Liver (tissue), 9 donors: ENCODE results near the gene OTOF. TPM values are rescaled to one million over a fixed set of nuclear protein-coding genes. Genes with fewer than 3 reads are reported as not detected.

Source experiments
- DNase-seq: peaks from one replicate; pipeline ENCODE4 v3.0.0-alpha.2; 2017; ENCODE audit warnings: low spot score
- H3K27ac ChIP-seq, 2 donors: one replicate each; pipeline ENCODE4 v1.7.0; 2013; ENCODE audit warnings: inconsistent platforms in 2 of 2, low read length in 2 of 2, control low read depth in 1 of 2, low read depth in 1 of 2, mild to moderate bottlenecking in 1 of 2
- H3K27me3 ChIP-seq, 4 donors: one replicate each; pipeline versions ENCODE4 v1.6.1 to v1.7.0; 2013; ENCODE audit warnings: low read length in 3 of 4, inconsistent platforms in 1 of 4, mild to moderate bottlenecking in 1 of 4, moderate library complexity in 1 of 4; ENCODE audit not compliant: control insufficient read depth in 4 of 4, insufficient read depth in 4 of 4
- H3K36me3 ChIP-seq, 4 donors: one replicate each; pipeline versions ENCODE4 v1.6.1 to v1.7.0; 2013; ENCODE audit warnings: low read length in 3 of 4, mild to moderate bottlenecking in 3 of 4, low read depth in 1 of 4, moderate library complexity in 1 of 4; ENCODE audit not compliant: control insufficient read depth in 4 of 4, insufficient read depth in 3 of 4
- H3K4me1 ChIP-seq, 4 donors: one replicate each; pipeline versions ENCODE4 v1.6.1 to v1.7.0; 2013; ENCODE audit warnings: low read length in 3 of 4, mild to moderate bottlenecking in 3 of 4, moderate library complexity in 1 of 4; ENCODE audit not compliant: control insufficient read depth in 4 of 4, insufficient read depth in 4 of 4
- H3K4me3 ChIP-seq, 3 donors: one replicate each; pipeline versions ENCODE4 v1.6.1 to v1.7.0; 2013; ENCODE audit warnings: low read length in 3 of 3, control low read depth in 1 of 3, low read depth in 1 of 3, mild to moderate bottlenecking in 1 of 3
- H3K9ac ChIP-seq, 2 donors: one replicate each; pipeline ENCODE4 v1.7.0; 2013; ENCODE audit warnings: low read length in 2 of 2, mild to moderate bottlenecking in 2 of 2, moderate library complexity in 2 of 2, control low read depth in 1 of 2, low read depth in 1 of 2
- H3K9me3 ChIP-seq, 4 donors: one replicate each; pipeline versions ENCODE4 v1.6.1 to v1.7.0; 2013; ENCODE audit warnings: low read length in 3 of 4; ENCODE audit not compliant: control insufficient read depth in 4 of 4
- ATF3 ChIP-seq: IDR thresholded peaks from 2 replicates; pipeline ENCODE4 v1.6.1; 2016; ENCODE audit warnings: antibody characterized with exemption
- CTCF ChIP-seq: fragments of 150-350 bp; IDR thresholded peaks from 2 replicates; pipeline ENCODE4 v1.5.1; 2017; ENCODE audit warnings: improper control_type of control experiment, low read depth, low read length; ENCODE audit not compliant: missing input control
- FOXA1 ChIP-seq: IDR thresholded peaks from 2 replicates; pipeline ENCODE4 v1.6.1; 2016; ENCODE audit warnings: antibody characterized with exemption
- FOXA2 ChIP-seq: IDR thresholded peaks from 2 replicates; pipeline ENCODE4 v1.6.1; 2016; ENCODE audit warnings: antibody characterized with exemption
- GABPA ChIP-seq, 2 donors: IDR thresholded peaks in 1 of 2; conservative IDR thresholded peaks in 1 of 2; 2 replicates each; pipeline ENCODE4 v1.6.1; 2016; ENCODE audit warnings: antibody characterized with exemption in 2 of 2, mild to moderate bottlenecking in 1 of 2, moderate library complexity in 1 of 2
- HNF4A ChIP-seq, 2 donors: conservative IDR thresholded peaks; 2 replicates each; pipeline ENCODE4 v1.6.1; 2016; ENCODE audit warnings: antibody characterized with exemption in 2 of 2, mild to moderate bottlenecking in 2 of 2
- HNF4G ChIP-seq: IDR thresholded peaks from 2 replicates; pipeline ENCODE4 v1.6.1; 2016; ENCODE audit warnings: antibody characterized with exemption
- NR2F2 ChIP-seq: IDR thresholded peaks from 2 replicates; pipeline ENCODE4 v1.6.1; 2016; ENCODE audit warnings: antibody characterized with exemption
- RAD21 ChIP-seq, 2 donors: IDR thresholded peaks; 2 replicates each; pipeline ENCODE4 v1.6.1; 2016; ENCODE audit warnings: antibody characterized with exemption in 2 of 2, mild to moderate bottlenecking in 2 of 2
- REST ChIP-seq: IDR thresholded peaks from 2 replicates; pipeline ENCODE4 v1.6.1; 2016; ENCODE audit warnings: antibody characterized with exemption, mild to moderate bottlenecking
- RXRA ChIP-seq, 2 donors: IDR thresholded peaks; 2 replicates each; pipeline ENCODE4 v1.6.1; 2017 to 2018; ENCODE audit warnings: antibody characterized with exemption in 2 of 2, mild to moderate bottlenecking in 1 of 2
- SP1 ChIP-seq: IDR thresholded peaks from 2 replicates; pipeline ENCODE4 v1.6.1; 2018; ENCODE audit warnings: antibody characterized with exemption, mild to moderate bottlenecking
- TAF1 ChIP-seq: conservative IDR thresholded peaks from 2 replicates; pipeline ENCODE4 v1.6.1; 2016; ENCODE audit warnings: antibody characterized with exemption, mild to moderate bottlenecking
- YY1 ChIP-seq: IDR thresholded peaks from 2 replicates; pipeline ENCODE4 v1.6.1; 2016; ENCODE audit warnings: antibody characterized with exemption, mild to moderate bottlenecking
- ZBTB33 ChIP-seq: IDR thresholded peaks from 2 replicates; pipeline ENCODE4 v1.6.1; 2016; ENCODE audit warnings: antibody characterized with exemption
- WGBS: extraction: QIAGEN DNeasy Blood & Tissue Kit; methylation state at CpG from one replicate; pipeline ENCODE4 v1.1.7; 2013; 5-methylcytosine and 5-hydroxymethylcytosine counted together
- polyA plus RNA-seq, 2 donors: library from polyadenylated mRNA; stranded (reverse) in 1 of 2; unstranded in 1 of 2; fragments of 200-250 nt in 1 of 2; fragments of >200 nt in 1 of 2; fragmentation: Nextera tagmentation in 1 of 2; extraction: Ambion mirVana in 1 of 2; gene quantifications; one replicate each; pipeline versions ENCODE4 v1.2.1 to v1.2.3, GENCODE V29; 2013 to 2015
- total RNA-seq, 2 donors: library from RNA; depleted of rRNA; stranded (reverse); fragments of >200 nt; gene quantifications; one replicate each; pipeline ENCODE4 v1.2.3, GENCODE V29; 2014
- donor health status: healthy.
- donor health status: healthy.
- donor health status: healthy.
- donor health status: healthy.
- donor health status: healthy.

Gene OTOF
- total and polyA plus RNA-seq, 4 donors = 0.06 to 0.28 (median 0.07) TPM; not detected in 1

- no peak for TF ChIP-seq REST
Measured at GRCh38 chr2:26522751-26523171, 44.8 kb upstream of the OTOF start (continued).

- Histone ChIP-seq H3K4me3 (no peak overlapping the region), H3K9ac (no peak overlapping the region), H3K27ac (no peak overlapping the region), H3K36me3 (no peaks in the 10 kb centered on the region), H3K9me3 (no peaks in the 10 kb centered on the region), H3K27me3 (no peaks in the 10 kb centered on the region), H3K4me1 (no peaks in the 10 kb centered on the region)
- WGBS = 63% methylated on average over 6 of the region's 6 CpGs
- no peak for DNase-seq
- TF ChIP-seq RAD21 (IDR thresholded peaks at IDR 0.05) (no peak), SP1 (no peak), RXRA (IDR thresholded peaks at IDR 0.05) (no peak), ATF3 (no peak), FOXA1 (no peak), FOXA2 (no peak), GABPA (IDR thresholded peaks at IDR 0.05 in 1 of 2, conservative IDR thresholded peaks at IDR 0.05 in 1 of 2) (no peak), CTCF (no peak), YY1 (no peak), HNF4G (no peak), HNF4A (conservative IDR thresholded peaks at IDR 0.05) (no peak), NR2F2 (no peak), TAF1 (no peak), ZBTB33 (no peak)
Measured at GRCh38 chr2:26522325-26522724, 44.4 kb upstream of the OTOF start.

- no peaks in the 10 kb centered on the region for H3K36me3 ChIP-seq
- DNase-seq = no peak
- H3K9ac ChIP-seq = no peak overlapping the region
- no peaks in the 10 kb centered on the region for H3K4me1 ChIP-seq
- H3K9me3 ChIP-seq = no peaks in the 10 kb centered on the region
- WGBS = 67% methylated on average over 5 of the region's 5 CpGs
- H3K27ac ChIP-seq = no peak overlapping the region
- H3K4me3 ChIP-seq = no peak overlapping the region
- TF ChIP-seq ATF3 (no peak), FOXA2 (no peak), CTCF (no peak), GABPA (IDR thresholded peaks at IDR 0.05 in 1 of 2, conservative IDR thresholded peaks at IDR 0.05 in 1 of 2) (no peak)
- H3K27me3 ChIP-seq = no peaks in the 10 kb centered on the region
Measured at GRCh38 chr2:26521913-26522180, 43.9 kb upstream of the OTOF start.
